GM23248 (cell line): ENCODE data around the gene ADGRL3.

Experiments used
- EZH2 ChIP-seq: fragments of 200-600 bp; sonication (generic); IDR thresholded peaks from 2 replicates; pipeline ENCODE4 v1.6.1; 2018; ENCODE audit warnings: antibody characterized with exemption, mild to moderate bottlenecking; ENCODE audit not compliant: insufficient read depth, poor library complexity, severe bottlenecking
- EZH2phosphoT487 ChIP-seq: fragments of 200-600 bp; sonication (generic); IDR thresholded peaks from 2 replicates; pipeline ENCODE4 v1.6.1; 2018; ENCODE audit warnings: antibody characterized with exemption, moderate library complexity, mild to moderate bottlenecking, low read depth; ENCODE audit not compliant: insufficient read depth

DNA sequence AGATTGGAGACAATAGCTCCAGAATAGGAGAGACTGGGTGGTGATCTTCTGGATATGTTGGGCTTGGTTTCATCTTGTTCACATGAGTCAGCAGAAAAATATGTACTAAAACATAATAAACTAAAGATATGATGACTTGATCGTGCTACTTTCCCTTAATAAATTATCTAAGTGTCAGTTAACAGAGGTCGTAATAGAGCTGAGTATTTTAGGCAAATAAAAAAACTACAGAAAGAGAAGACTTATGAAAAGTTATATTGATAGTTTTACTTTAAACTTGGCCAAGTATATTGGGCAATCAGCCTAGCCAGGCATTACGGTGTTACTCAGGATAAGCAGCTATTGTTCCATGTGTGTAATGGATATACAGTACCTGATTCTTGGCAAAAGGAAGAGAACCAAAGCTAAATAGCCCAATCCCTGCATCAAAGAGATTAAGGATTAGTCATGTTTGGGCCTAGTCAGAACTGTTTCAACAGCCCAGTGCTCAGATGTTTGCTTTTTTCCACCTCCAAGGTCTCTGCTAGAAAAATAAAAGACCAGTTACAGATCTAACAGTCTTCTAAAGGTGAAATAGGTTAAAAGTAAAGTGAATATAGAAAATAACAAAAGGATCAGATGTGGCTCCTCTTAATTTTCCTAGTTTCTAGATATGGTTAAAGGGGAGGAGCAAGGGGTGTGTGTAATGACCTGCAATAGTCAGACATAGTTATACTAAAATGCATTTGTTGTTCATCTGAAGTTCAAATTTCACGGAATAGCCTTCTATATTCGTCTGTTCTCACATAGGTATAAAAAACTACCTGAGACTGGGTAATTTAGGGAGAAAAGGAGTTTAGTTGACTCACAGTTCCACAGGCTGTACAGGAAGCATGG lies 262.6 kb downstream of the ADGRL3 start:
- TF ChIP-seq EZH2 (no peak), EZH2phosphoT487 (no peak)
